Measurements from ENCODE around the gene ALG14.

DNA sequence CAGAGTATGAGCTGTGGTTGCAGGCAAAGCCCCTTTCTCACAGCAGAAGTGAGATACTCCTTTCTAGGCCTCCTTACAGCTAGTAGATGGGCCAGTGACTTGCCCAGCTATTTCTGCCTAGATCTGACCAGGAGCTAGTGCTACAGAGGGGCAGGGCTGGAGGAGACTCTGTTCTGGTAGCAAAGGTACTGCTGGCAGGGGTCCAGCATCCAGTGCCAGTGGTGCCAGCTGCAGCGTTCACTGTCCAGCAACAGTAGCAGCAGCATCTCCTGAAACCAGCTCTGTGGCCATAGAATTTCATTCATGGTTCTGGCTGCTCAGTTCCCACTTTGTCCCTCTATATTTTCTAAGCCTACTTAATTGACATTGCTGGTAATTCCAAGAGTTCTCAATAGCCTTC, 83.4 kb downstream of the ALG14 start:
- TF ChIP-seq, protein P1, sequence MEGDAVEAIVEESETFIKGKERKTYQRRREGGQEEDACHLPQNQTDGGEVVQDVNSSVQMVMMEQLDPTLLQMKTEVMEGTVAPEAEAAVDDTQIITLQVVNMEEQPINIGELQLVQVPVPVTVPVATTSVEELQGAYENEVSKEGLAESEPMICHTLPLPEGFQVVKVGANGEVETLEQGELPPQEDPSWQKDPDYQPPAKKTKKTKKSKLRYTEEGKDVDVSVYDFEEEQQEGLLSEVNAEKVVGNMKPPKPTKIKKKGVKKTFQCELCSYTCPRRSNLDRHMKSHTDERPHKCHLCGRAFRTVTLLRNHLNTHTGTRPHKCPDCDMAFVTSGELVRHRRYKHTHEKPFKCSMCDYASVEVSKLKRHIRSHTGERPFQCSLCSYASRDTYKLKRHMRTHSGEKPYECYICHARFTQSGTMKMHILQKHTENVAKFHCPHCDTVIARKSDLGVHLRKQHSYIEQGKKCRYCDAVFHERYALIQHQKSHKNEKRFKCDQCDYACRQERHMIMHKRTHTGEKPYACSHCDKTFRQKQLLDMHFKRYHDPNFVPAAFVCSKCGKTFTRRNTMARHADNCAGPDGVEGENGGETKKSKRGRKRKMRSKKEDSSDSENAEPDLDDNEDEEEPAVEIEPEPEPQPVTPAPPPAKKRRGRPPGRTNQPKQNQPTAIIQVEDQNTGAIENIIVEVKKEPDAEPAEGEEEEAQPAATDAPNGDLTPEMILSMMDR (IDR thresholded peaks at IDR 0.05; ENCODE audit: low read depth, low read length): no peak
- TF ChIP-seq EZH2phosphoT487 (IDR thresholded peaks at IDR 0.05; ENCODE audit: low read depth): no peak
